HepG2 (cell line): Measurements from ENCODE around the gene CYP27A1. TPM values are rescaled to one million over a fixed set of nuclear protein-coding genes. Genes with fewer than 3 reads are reported as not detected.

Source experiments
- CHD4 ChIP-seq: fragments of 200-600 bp; sonication (generic); IDR thresholded peaks from 2 replicates; pipeline ENCODE4 v1.7.0; 2017; ENCODE audit warnings: mild to moderate bottlenecking, low read length, borderline replicate concordance
- CREM ChIP-seq, 2 experiments: sonication (generic) in 1 of 2; formaldehyde crosslinking in 1 of 2; IDR thresholded peaks; 2 replicates each; pipeline versions ENCODE4 v1.4.0 to v1.6.1; 2016 to 2020; ENCODE audit warnings: antibody characterized with exemption in 1 of 2, mild to moderate bottlenecking in 1 of 2, missing genetic modification reagents in 1 of 2
- FOSL2 ChIP-seq: sonication (generic); formaldehyde crosslinking; IDR thresholded peaks from 2 replicates; pipeline ENCODE4 v1.4.0; 2020; ENCODE audit warnings: missing genetic modification reagents
- FOXK1 ChIP-seq: sonication (generic); formaldehyde crosslinking; IDR thresholded peaks from 2 replicates; pipeline ENCODE4 v1.4.0; 2020; ENCODE audit warnings: low read depth, missing genetic modification reagents, borderline replicate concordance
- KDM2A ChIP-seq: sonication (generic); formaldehyde crosslinking; IDR thresholded peaks from 2 replicates; pipeline ENCODE4 v1.4.0; 2020; ENCODE audit warnings: low read depth, missing genetic modification reagents, borderline replicate concordance
- NFE2L1 ChIP-seq: sonication (generic); formaldehyde crosslinking; IDR thresholded peaks from 2 replicates; pipeline ENCODE4 v1.4.0; 2020; ENCODE audit warnings: missing genetic modification reagents, mild to moderate bottlenecking, borderline replicate concordance
- NFKB2 ChIP-seq: sonication (generic); formaldehyde crosslinking; IDR thresholded peaks from 2 replicates; pipeline ENCODE4 v1.4.0; 2020; ENCODE audit warnings: missing genetic modification reagents, borderline replicate concordance
- PHF21A ChIP-seq: sonication (generic); formaldehyde crosslinking; IDR thresholded peaks from 2 replicates; pipeline ENCODE4 v1.5.0; 2020; ENCODE audit warnings: mild to moderate bottlenecking, missing genetic modification reagents
- RNF2 ChIP-seq: fragments of 450-650 bp; conservative IDR thresholded peaks from 2 replicates; pipeline ENCODE4 v1.6.1; 2016; ENCODE audit warnings: low read depth
- SALL1 ChIP-seq: sonication (generic); formaldehyde crosslinking; IDR thresholded peaks from 2 replicates; pipeline ENCODE4 v1.8.0; 2022; ENCODE audit warnings: mild to moderate bottlenecking, missing genetic modification reagents
- ZFP36L1 ChIP-seq: sonication (generic); formaldehyde crosslinking; IDR thresholded peaks from 2 replicates; pipeline ENCODE4 v1.8.0; 2022; ENCODE audit warnings: mild to moderate bottlenecking, missing genetic modification reagents, moderate library complexity
- ZNF260 ChIP-seq: sonication (generic); formaldehyde crosslinking; IDR thresholded peaks from 2 replicates; pipeline ENCODE4 v1.4.0; 2020; ENCODE audit warnings: missing genetic modification reagents, low read depth, mild to moderate bottlenecking, borderline replicate concordance
- ZNF280B ChIP-seq: sonication (generic); formaldehyde crosslinking; IDR thresholded peaks from 2 replicates; pipeline ENCODE4 v1.5.0; 2020; ENCODE audit warnings: missing genetic modification reagents, mild to moderate bottlenecking, borderline replicate concordance
- ZNF335 ChIP-seq: sonication (generic); formaldehyde crosslinking; IDR thresholded peaks from 2 replicates; pipeline ENCODE4 v1.4.0; 2020; ENCODE audit warnings: missing genetic modification reagents
- ZNF598 ChIP-seq: sonication (generic); formaldehyde crosslinking; IDR thresholded peaks from 2 replicates; pipeline ENCODE4 v1.5.1; 2020; ENCODE audit warnings: mild to moderate bottlenecking, missing genetic modification reagents, borderline replicate concordance
- ZNF839 ChIP-seq: sonication (generic); formaldehyde crosslinking; IDR thresholded peaks from 2 replicates; pipeline ENCODE4 v1.4.0; 2020; ENCODE audit warnings: missing genetic modification reagents, mild to moderate bottlenecking, borderline replicate concordance
- polyA plus RNA-seq, 8 experiments: library from polyadenylated mRNA; depleted of rRNA in 3 of 8; stranded (reverse) in 7 of 8; unstranded in 1 of 8; fragments of >200 nt; fragmentation: Illumina TruSeq in 4 of 8; extraction: Trizol in 4 of 8; gene quantifications; 2 replicates each; pipeline versions ENCODE4 v1.2.1 to v1.2.3, GENCODE V29; 2011 to 2016; ENCODE audit warnings: low read depth in 4 of 8, missing spikeins in 1 of 8, mixed read lengths in 1 of 8; ENCODE audit not compliant: insufficient read depth in 1 of 8
- total RNA-seq, 5 experiments: library from RNA; depleted of rRNA; stranded (reverse); fragments of >200 nt; fragmentation: Illumina TruSeq; extraction: Trizol; gene quantifications; 2 replicates each; pipeline ENCODE4 v1.2.3, GENCODE V29; 2016; ENCODE audit warnings: low read depth in 1 of 5
- TF ChIP-seq, protein P1 (sequence below): sonication (generic); formaldehyde crosslinking; IDR thresholded peaks from 2 replicates; pipeline ENCODE4 v1.5.1; 2020; ENCODE audit warnings: mild to moderate bottlenecking, moderate library complexity, missing genetic modification reagents
- TF ChIP-seq, protein P2 (sequence below): sonication (generic); formaldehyde crosslinking; IDR thresholded peaks from 2 replicates; pipeline ENCODE4 v1.5.1; 2020; ENCODE audit warnings: missing genetic modification reagents, mild to moderate bottlenecking, borderline replicate concordance
- TF ChIP-seq, protein P3 (sequence below), 2 experiments: sonication (generic) in 1 of 2; formaldehyde crosslinking in 1 of 2; IDR thresholded peaks; 2 replicates each; pipeline versions ENCODE4 v1.4.0 to v1.6.1; 2018 to 2020; ENCODE audit warnings: missing genetic modification reagents in 2 of 2, borderline replicate concordance in 1 of 2, low read depth in 1 of 2, mild to moderate bottlenecking in 1 of 2, missing biosample characterization in 1 of 2
- TF ChIP-seq, protein P4 (sequence below): sonication (generic); formaldehyde crosslinking; IDR thresholded peaks from 2 replicates; pipeline ENCODE4 v1.4.0; 2020; ENCODE audit warnings: missing genetic modification reagents

Gene CYP27A1
- total and polyA plus RNA-seq, 2 of the 13 experiments (the other 11 are each of a cell fraction or from before 2014, with no cell fraction given), result 157 to 266 TPM

GRCh38 chr2:218745559-218746469 lies 36.1 kb upstream of the CYP27A1 start (continued):
- TF ChIP-seq PHF21A (CRISPR knock-in tag) (peak; percentile 98), ZNF260 (CRISPR knock-in tag) (no peak), FOXK1 (CRISPR knock-in tag) (no peak; the same call in 1 of the 2 replicates), ZNF335 (peak; percentile 47; the same call in 1 of the 2 replicates), KDM2A (CRISPR knock-in tag) (no peak), NFE2L1 (CRISPR knock-in tag) (no peak), CHD4 (peak; percentile 84; the same call in 1 of the 2 replicates), ZFP36L1 (CRISPR knock-in tag) (peak; percentile 45; the same call in 1 of the 2 replicates), ZNF280B (CRISPR knock-in tag) (no peak), FOSL2 (peak; percentile 32), ZNF598 (peak; percentile 84; the same call in 1 of the 2 replicates), SALL1 (CRISPR knock-in tag) (peak; percentile 75), ZNF839 (CRISPR knock-in tag) (no peak), RNF2 (no peak), NFKB2 (peak; percentile 33; the same call in 1 of the 2 replicates), CREM (IDR thresholded peaks at IDR 0.05) (peak; percentile 27; the same call in 1 of the 2 replicates), CREM (CRISPR knock-in tag; IDR thresholded peaks at IDR 0.05) (no peak)
- TF ChIP-seq, protein P1, sequence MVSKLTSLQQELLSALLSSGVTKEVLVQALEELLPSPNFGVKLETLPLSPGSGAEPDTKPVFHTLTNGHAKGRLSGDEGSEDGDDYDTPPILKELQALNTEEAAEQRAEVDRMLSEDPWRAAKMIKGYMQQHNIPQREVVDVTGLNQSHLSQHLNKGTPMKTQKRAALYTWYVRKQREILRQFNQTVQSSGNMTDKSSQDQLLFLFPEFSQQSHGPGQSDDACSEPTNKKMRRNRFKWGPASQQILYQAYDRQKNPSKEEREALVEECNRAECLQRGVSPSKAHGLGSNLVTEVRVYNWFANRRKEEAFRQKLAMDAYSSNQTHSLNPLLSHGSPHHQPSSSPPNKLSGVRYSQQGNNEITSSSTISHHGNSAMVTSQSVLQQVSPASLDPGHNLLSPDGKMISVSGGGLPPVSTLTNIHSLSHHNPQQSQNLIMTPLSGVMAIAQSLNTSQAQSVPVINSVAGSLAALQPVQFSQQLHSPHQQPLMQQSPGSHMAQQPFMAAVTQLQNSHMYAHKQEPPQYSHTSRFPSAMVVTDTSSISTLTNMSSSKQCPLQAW (CRISPR knock-in tag), result no peak; the same call in 1 of the 2 replicates
- TF ChIP-seq, protein P2, sequence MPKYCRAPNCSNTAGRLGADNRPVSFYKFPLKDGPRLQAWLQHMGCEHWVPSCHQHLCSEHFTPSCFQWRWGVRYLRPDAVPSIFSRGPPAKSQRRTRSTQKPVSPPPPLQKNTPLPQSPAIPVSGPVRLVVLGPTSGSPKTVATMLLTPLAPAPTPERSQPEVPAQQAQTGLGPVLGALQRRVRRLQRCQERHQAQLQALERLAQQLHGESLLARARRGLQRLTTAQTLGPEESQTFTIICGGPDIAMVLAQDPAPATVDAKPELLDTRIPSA, result no peak
- TF ChIP-seq, protein P3, sequence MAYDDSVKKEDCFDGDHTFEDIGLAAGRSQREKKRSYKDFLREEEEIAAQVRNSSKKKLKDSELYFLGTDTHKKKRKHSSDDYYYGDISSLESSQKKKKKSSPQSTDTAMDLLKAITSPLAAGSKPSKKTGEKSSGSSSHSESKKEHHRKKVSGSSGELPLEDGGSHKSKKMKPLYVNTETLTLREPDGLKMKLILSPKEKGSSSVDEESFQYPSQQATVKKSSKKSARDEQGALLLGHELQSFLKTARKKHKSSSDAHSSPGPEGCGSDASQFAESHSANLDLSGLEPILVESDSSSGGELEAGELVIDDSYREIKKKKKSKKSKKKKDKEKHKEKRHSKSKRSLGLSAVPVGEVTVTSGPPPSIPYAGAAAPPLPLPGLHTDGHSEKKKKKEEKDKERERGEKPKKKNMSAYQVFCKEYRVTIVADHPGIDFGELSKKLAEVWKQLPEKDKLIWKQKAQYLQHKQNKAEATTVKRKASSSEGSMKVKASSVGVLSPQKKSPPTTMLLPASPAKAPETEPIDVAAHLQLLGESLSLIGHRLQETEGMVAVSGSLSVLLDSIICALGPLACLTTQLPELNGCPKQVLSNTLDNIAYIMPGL (CRISPR knock-in tag; IDR thresholded peaks at IDR 0.05; ENCODE audit: borderline replicate concordance in 1 of 2, low read depth in 1 of 2), result no peak; a peak in 1 of 4 replicates
- TF ChIP-seq, protein P4, sequence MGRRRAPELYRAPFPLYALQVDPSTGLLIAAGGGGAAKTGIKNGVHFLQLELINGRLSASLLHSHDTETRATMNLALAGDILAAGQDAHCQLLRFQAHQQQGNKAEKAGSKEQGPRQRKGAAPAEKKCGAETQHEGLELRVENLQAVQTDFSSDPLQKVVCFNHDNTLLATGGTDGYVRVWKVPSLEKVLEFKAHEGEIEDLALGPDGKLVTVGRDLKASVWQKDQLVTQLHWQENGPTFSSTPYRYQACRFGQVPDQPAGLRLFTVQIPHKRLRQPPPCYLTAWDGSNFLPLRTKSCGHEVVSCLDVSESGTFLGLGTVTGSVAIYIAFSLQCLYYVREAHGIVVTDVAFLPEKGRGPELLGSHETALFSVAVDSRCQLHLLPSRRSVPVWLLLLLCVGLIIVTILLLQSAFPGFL (CRISPR knock-in tag), result no peak; the same call in 1 of the 2 replicates
